Heart left ventricle (tissue), 13 donors: ENCODE results near the gene DAPK2.

Source experiments
- POLR2A ChIP-seq, 2 donors: fragments of 450-650 bp; IDR thresholded peaks; one replicate each; pipeline ENCODE4 v1.6.1; 2017; ENCODE audit warnings: antibody characterized with exemption in 2 of 2, mild to moderate bottlenecking in 2 of 2, moderate library complexity in 2 of 2
- TF ChIP-seq, protein P1 (sequence below), 12 donors: fragments of 200-600 bp; sonication (generic) in 4 of 12; IDR thresholded peaks; one replicate each; pipeline versions ENCODE4 v1.5.0 to v1.8.0; 2018 to 2022; ENCODE audit warnings: antibody characterized with exemption in 12 of 12, mild to moderate bottlenecking in 5 of 12
- donor health status: ischemic (EF 13 %, LVEDD 7.1; RV severe dilation, severe dysfunction).
- donor health status: DM: no; HTN: yes; CAD: no.
- donor health status: DM: no; HTN: no; CAD: no.
- donor health status: ischemic (EF 25% LVEDD 6.9; RV normal size, moderate dysfunction).
- donor health status: ischemic (EF 25% LVEDD 5.7; RV mildly dilated, moderate dysfunction).
- donor health status: ischemic (EF 35%, LVEDD 5.7; RV mildly dilated, moderate dysfunction).
- donor health status: nonischemic (EF 11% LVEDD 7.7; RV severe dilation, severe dysfunction).
- donor health status: DM: yes; HTN: yes; CAD: no.
- donor health status: PGD.
- donor health status: ischemic (EF 29% LVEDD 5.4; RV normal size, mild dysfunction).
- donor health status: nonischemic (EF 23%, LVEDD 6.1; RV moderate dilation, normal function).

GRCh38 chr15:64032329-64032728 is 14.0 kb downstream of the DAPK2 start:
- TF ChIP-seq, protein P1, sequence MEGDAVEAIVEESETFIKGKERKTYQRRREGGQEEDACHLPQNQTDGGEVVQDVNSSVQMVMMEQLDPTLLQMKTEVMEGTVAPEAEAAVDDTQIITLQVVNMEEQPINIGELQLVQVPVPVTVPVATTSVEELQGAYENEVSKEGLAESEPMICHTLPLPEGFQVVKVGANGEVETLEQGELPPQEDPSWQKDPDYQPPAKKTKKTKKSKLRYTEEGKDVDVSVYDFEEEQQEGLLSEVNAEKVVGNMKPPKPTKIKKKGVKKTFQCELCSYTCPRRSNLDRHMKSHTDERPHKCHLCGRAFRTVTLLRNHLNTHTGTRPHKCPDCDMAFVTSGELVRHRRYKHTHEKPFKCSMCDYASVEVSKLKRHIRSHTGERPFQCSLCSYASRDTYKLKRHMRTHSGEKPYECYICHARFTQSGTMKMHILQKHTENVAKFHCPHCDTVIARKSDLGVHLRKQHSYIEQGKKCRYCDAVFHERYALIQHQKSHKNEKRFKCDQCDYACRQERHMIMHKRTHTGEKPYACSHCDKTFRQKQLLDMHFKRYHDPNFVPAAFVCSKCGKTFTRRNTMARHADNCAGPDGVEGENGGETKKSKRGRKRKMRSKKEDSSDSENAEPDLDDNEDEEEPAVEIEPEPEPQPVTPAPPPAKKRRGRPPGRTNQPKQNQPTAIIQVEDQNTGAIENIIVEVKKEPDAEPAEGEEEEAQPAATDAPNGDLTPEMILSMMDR (IDR thresholded peaks at IDR 0.05), result no peak
- no peak for TF ChIP-seq POLR2A (IDR thresholded peaks at IDR 0.05)
